ENCODE results near the gene MTCH1.

The MTCH1 gene

DNA sequence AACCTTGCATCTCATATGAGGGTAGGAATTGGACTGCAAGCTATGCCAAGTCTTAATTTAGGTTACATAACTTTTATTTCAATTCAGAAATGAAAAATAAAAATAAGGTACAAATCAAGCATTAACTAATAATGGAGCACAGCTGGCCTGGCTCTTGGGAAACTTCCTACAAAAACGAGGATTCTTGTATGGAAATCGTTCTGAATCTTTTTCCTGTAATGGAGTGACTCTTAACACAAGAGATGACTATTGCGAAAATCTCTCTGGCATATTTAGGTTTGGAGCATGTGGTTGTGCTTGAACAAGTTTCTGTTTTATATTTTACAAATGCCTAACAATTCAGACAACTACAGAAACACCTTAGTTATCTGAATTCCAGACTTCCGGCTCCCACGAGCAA lies 65.5 kb downstream of the MTCH1 start:
- no peak for DNase-seq

DNA sequence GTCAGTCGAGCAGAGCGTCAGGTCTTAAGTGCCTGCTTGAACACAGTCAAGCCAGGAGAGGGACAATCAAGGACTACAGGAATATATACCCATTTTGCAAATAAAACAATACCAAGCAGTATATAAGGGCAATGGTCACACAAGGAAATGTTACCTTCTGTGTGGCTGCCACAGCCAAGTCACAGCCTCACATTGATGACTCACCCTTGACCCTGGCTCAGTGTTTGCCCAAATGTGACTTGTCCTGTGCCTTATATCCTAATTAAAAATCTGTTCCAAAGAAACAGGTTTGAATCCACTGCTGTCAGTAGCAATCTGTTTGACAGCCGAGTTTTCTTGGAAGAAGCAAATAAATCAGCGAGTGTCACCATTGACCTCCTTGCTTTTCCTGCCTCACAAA lies 65.9 kb downstream of the MTCH1 start:
- DNase-seq = no peak
